Transverse colon (tissue), 3 donors: Measurements from ENCODE around the gene HIF3A.

ENCODE experiments used
- EP300 ChIP-seq: sonication (generic); formaldehyde crosslinking; IDR thresholded peaks from one replicate; pipeline ENCODE4 v1.6.1; 2017; ENCODE audit warnings: antibody characterized with exemption, low read depth
- TF ChIP-seq, protein P1 (sequence below), 5 experiments: fragments of 200-600 bp in 3 of 5; fragments of 450-650 bp in 2 of 5; sonication (generic) in 3 of 5; IDR thresholded peaks; 1 replicate in 2 of 5; 2 replicates in 3 of 5; pipeline ENCODE4 v1.5.1; 2016 to 2017; ENCODE audit warnings: antibody characterized with exemption in 5 of 5, inconsistent platforms in 3 of 5, mild to moderate bottlenecking in 2 of 5, moderate library complexity in 1 of 5

DNA sequence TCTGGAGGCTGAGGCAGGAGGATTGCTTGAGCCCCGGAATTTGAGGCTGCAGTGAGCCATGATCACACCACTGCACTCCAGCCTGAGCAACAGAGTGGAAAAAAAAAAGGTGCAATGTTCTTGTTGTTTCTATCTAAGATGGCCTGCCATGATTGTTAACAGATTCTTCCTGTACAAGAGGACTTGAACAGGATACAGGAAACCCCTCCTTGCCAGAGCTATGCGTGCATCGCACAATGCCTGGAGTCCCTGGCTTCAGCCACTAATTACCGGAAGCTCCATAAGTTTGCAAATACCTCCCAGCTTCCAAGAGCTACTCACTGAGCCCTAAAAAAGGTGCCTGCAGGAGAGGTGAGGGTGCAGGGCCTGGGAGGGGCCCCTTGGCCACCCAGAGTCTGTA lies 13.1 kb upstream of the HIF3A start:
- no peak for TF ChIP-seq EP300
- TF ChIP-seq, protein P1, sequence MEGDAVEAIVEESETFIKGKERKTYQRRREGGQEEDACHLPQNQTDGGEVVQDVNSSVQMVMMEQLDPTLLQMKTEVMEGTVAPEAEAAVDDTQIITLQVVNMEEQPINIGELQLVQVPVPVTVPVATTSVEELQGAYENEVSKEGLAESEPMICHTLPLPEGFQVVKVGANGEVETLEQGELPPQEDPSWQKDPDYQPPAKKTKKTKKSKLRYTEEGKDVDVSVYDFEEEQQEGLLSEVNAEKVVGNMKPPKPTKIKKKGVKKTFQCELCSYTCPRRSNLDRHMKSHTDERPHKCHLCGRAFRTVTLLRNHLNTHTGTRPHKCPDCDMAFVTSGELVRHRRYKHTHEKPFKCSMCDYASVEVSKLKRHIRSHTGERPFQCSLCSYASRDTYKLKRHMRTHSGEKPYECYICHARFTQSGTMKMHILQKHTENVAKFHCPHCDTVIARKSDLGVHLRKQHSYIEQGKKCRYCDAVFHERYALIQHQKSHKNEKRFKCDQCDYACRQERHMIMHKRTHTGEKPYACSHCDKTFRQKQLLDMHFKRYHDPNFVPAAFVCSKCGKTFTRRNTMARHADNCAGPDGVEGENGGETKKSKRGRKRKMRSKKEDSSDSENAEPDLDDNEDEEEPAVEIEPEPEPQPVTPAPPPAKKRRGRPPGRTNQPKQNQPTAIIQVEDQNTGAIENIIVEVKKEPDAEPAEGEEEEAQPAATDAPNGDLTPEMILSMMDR (IDR thresholded peaks at IDR 0.05): no peak
